HEK293 (cell line): ENCODE data around the gene MGST3.
A peak's percentile ranks its signal among the peaks of the same experiment; 100 is the strongest.

Source experiments
- CTCF ChIA-PET: fragments of 350-600 bp; formaldehyde crosslinking; extraction: SDS; loops from one replicate; lab custom pipeline; 2021; ENCODE audit warnings: antibody characterized with exemption; lab: Yijun Ruan, JAX
- POLR2A ChIA-PET: fragments of 300-600 bp; formaldehyde crosslinking; extraction: SDS; loops from one replicate; lab custom pipeline; 2020; ENCODE audit warnings: antibody characterized with exemption, inconsistent platforms; lab: Yijun Ruan, JAX
- H3K27ac ChIP-seq: fragments of 200-500 bp; sonication (Bioruptor generic); 2 replicates; pipeline ENCODE4 v1.5.1; 2014; ENCODE audit warnings: low read depth, low read length, control low read depth, inconsistent platforms; ENCODE audit errors: extremely low read depth
- H3K36me3 ChIP-seq, 2 experiments: fragments of 200-500 bp in 1 of 2; sonication (Bioruptor generic) in 1 of 2; 1 replicate in 1 of 2; 2 replicates in 1 of 2; pipeline ENCODE4 v1.5.1; 2014 to 2017; ENCODE audit warnings: inconsistent platforms in 2 of 2, low read length in 2 of 2; ENCODE audit not compliant: control insufficient read depth in 2 of 2, insufficient read depth in 1 of 2
- H3K4me1 ChIP-seq: fragments of 200-500 bp; sonication (Bioruptor generic); 2 replicates; pipeline ENCODE4 v1.5.1; 2014; ENCODE audit warnings: mild to moderate bottlenecking, low read length, inconsistent platforms; ENCODE audit not compliant: control insufficient read depth, insufficient read depth
- H3K4me3 ChIP-seq: 2 replicates; pipeline ENCODE4 v1.5.1; 2011; ENCODE audit warnings: low read depth, mild to moderate bottlenecking, control low read depth, low read length, moderate library complexity
- H3K9me3 ChIP-seq: fragments of 200-500 bp; sonication (Bioruptor generic); 2 replicates; pipeline ENCODE4 v1.5.1; 2014; ENCODE audit warnings: low read depth, low read length, inconsistent platforms; ENCODE audit not compliant: control insufficient read depth, insufficient read depth
- BCL11A ChIP-seq: fragments of 450-650 bp; formaldehyde crosslinking; IDR thresholded peaks from 2 replicates; pipeline ENCODE4 v1.5.1; 2016; ENCODE audit warnings: low read depth, missing biosample characterization, missing genetic modification characterization
- EGR2 ChIP-seq: fragments of 450-650 bp; formaldehyde crosslinking; IDR thresholded peaks from 2 replicates; pipeline ENCODE4 v1.5.1; 2016; ENCODE audit warnings: low read depth, missing biosample characterization, missing genetic modification characterization
- GFI1B ChIP-seq: fragments of 450-650 bp; formaldehyde crosslinking; IDR thresholded peaks from 2 replicates; pipeline ENCODE4 v1.5.1; 2016; ENCODE audit warnings: missing biosample characterization, missing genetic modification characterization
- GLIS1 ChIP-seq: fragments of 450-650 bp; formaldehyde crosslinking; IDR thresholded peaks from 2 replicates; pipeline ENCODE4 v1.5.1; 2016; ENCODE audit warnings: missing biosample characterization, missing genetic modification characterization
- GLIS2 ChIP-seq: fragments of 450-650 bp; formaldehyde crosslinking; IDR thresholded peaks from 2 replicates; pipeline ENCODE4 v1.5.1; 2016; ENCODE audit warnings: missing biosample characterization, missing genetic modification characterization
- IKZF3 ChIP-seq: fragments of 450-650 bp; IDR thresholded peaks from 2 replicates; pipeline ENCODE4 v1.5.0; 2018; ENCODE audit warnings: missing biosample characterization, mild to moderate bottlenecking, missing genetic modification characterization, moderate library complexity
- PRDM10 ChIP-seq: fragments of 450-650 bp; formaldehyde crosslinking; IDR thresholded peaks from 2 replicates; pipeline ENCODE4 v1.5.1; 2016; ENCODE audit warnings: missing biosample characterization, missing genetic modification characterization
- RBAK ChIP-seq: fragments of 450-650 bp; formaldehyde crosslinking; IDR thresholded peaks from 2 replicates; pipeline ENCODE4 v1.5.1; 2016; ENCODE audit warnings: missing biosample characterization, missing genetic modification characterization
- SALL2 ChIP-seq: fragments of 450-650 bp; formaldehyde crosslinking; IDR thresholded peaks from 2 replicates; pipeline ENCODE4 v1.5.0; 2017; ENCODE audit warnings: missing biosample characterization, mild to moderate bottlenecking, missing genetic modification characterization, borderline replicate concordance
- SP2 ChIP-seq: fragments of 450-650 bp; formaldehyde crosslinking; IDR thresholded peaks from 2 replicates; pipeline ENCODE4 v1.5.1; 2016; ENCODE audit warnings: missing biosample characterization, missing genetic modification characterization
- SP3 ChIP-seq: fragments of 450-650 bp; formaldehyde crosslinking; IDR thresholded peaks from 2 replicates; pipeline ENCODE4 v1.5.1; 2016; ENCODE audit warnings: missing biosample characterization, missing genetic modification characterization
- ZBTB10 ChIP-seq: fragments of 450-650 bp; formaldehyde crosslinking; IDR thresholded peaks from 2 replicates; pipeline ENCODE4 v1.5.1; 2016; ENCODE audit warnings: missing biosample characterization, missing genetic modification characterization
- ZBTB11 ChIP-seq: fragments of 450-650 bp; formaldehyde crosslinking; conservative IDR thresholded peaks from 2 replicates; pipeline ENCODE4 v1.5.1; 2016; ENCODE audit warnings: low read depth, missing biosample characterization, missing genetic modification characterization
- ZBTB8A ChIP-seq: fragments of 450-650 bp; formaldehyde crosslinking; IDR thresholded peaks from 2 replicates; pipeline ENCODE4 v1.5.1; 2016; ENCODE audit warnings: missing biosample characterization, missing genetic modification characterization
- ZFP69B ChIP-seq: fragments of 450-650 bp; formaldehyde crosslinking; IDR thresholded peaks from 2 replicates; pipeline ENCODE4 v1.5.1; 2016; ENCODE audit warnings: missing biosample characterization, missing genetic modification characterization
- ZNF341 ChIP-seq: fragments of 450-650 bp; formaldehyde crosslinking; IDR thresholded peaks from 2 replicates; pipeline ENCODE4; 2016; ENCODE audit warnings: low read depth, missing biosample characterization, missing genetic modification characterization
- ZNF354C ChIP-seq: fragments of 450-650 bp; formaldehyde crosslinking; IDR thresholded peaks from 2 replicates; pipeline ENCODE4 v1.5.1; 2016; ENCODE audit warnings: missing biosample characterization, missing genetic modification characterization, low read depth, borderline replicate concordance
- ZNF521 ChIP-seq: fragments of 450-650 bp; formaldehyde crosslinking; IDR thresholded peaks from 2 replicates; pipeline ENCODE4 v1.5.1; 2017; ENCODE audit warnings: missing biosample characterization, mild to moderate bottlenecking, missing genetic modification characterization
- ZNF530 ChIP-seq: fragments of 450-650 bp; formaldehyde crosslinking; IDR thresholded peaks from 2 replicates; pipeline ENCODE4 v1.5.1; 2016; ENCODE audit warnings: low read depth, missing biosample characterization, missing genetic modification characterization
- ZNF555 ChIP-seq: fragments of 450-650 bp; formaldehyde crosslinking; conservative IDR thresholded peaks from 2 replicates; pipeline ENCODE4 v1.5.1; 2017; ENCODE audit warnings: missing biosample characterization, mild to moderate bottlenecking, missing genetic modification characterization, inconsistent platforms
- ZNF701 ChIP-seq: fragments of 450-650 bp; formaldehyde crosslinking; IDR thresholded peaks from 2 replicates; pipeline ENCODE4 v1.5.1; 2016; ENCODE audit warnings: missing biosample characterization, missing genetic modification characterization
- ZNF768 ChIP-seq: fragments of 450-650 bp; formaldehyde crosslinking; IDR thresholded peaks from 2 replicates; pipeline ENCODE4 v1.5.1; 2018; ENCODE audit warnings: missing biosample characterization, mild to moderate bottlenecking, missing genetic modification characterization
- ZNF776 ChIP-seq: fragments of 450-650 bp; formaldehyde crosslinking; IDR thresholded peaks from 2 replicates; pipeline ENCODE4 v1.5.0; 2017; ENCODE audit warnings: missing biosample characterization, missing genetic modification characterization, borderline replicate concordance

The MGST3 gene

GRCh38 chr1:165697881-165698760 lies 67.1 kb downstream of the MGST3 start, which contains the start of gene ALDH9A1 (continued):
- TF ChIP-seq ZBTB11 (tag by site-specific recombination) (peak; percentile 92), SP2 (peak; percentile 77), EGR2 (no peak)

- peak overlapping the region; percentile 83 for H3K4me3 ChIP-seq
- H3K36me3 ChIP-seq: peaks cover 5 to 7% of the 10 kb centered on the region in 2 experiments; a peak in 2 of 3 replicates
- peak overlapping the region; percentile 56; the same call in 1 of the 2 replicates for H3K27ac ChIP-seq
- no peak for TF ChIP-seq ZNF555 (tag by site-specific recombination)
- peak; percentile 44; the same call in 1 of the 2 replicates for TF ChIP-seq IKZF3 (tag by site-specific recombination)
- TF ChIP-seq GLIS2 (tag by site-specific recombination): no peak; the same call in 1 of the 2 replicates
- TF ChIP-seq SP3 (tag by site-specific recombination): peak; percentile 45; the same call in 1 of the 2 replicates
- no peak for TF ChIP-seq GFI1B
- peak; percentile 71 for TF ChIP-seq GLIS1 (tag by site-specific recombination)
- no peak for TF ChIP-seq ZNF341 (tag by site-specific recombination)
- no peak for TF ChIP-seq SALL2
- 0 out of 2 replicates have a peak, but pooled peaks have one; percentile 16 for TF ChIP-seq PRDM10 (tag by site-specific recombination)
- CTCF ChIA-PET: interaction anchor here (1.4 kb wide), 1 partner anchor 18 kb away, joined by 5 read pairs; no protein-coding TSS in a partner anchor
- no peaks in the 10 kb centered on the region for H3K9me3 ChIP-seq
- H3K4me1 ChIP-seq: peaks cover 5% of the 10 kb centered on the region; the same call in 1 of the 2 replicates
- POLR2A ChIA-PET: interaction anchor here (1.0 to 1.6 kb wide), 5 partner anchors 11 to 1140 kb away, joined by 3 to 11 read pairs (median 3); no protein-coding TSS in a partner anchor
Measured at GRCh38 chr1:165698761-165699052, 67.7 kb downstream of the MGST3 start.

- peaks cover 5% of the 10 kb centered on the region; the same call in 1 of the 2 replicates for H3K4me1 ChIP-seq
- H3K27ac ChIP-seq: no peak overlapping the region
- CTCF ChIA-PET: no interaction called here
- no peaks in the 10 kb centered on the region for H3K9me3 ChIP-seq
- H3K4me3 ChIP-seq: no peak overlapping the region
- POLR2A ChIA-PET: no interaction called here
- peaks cover 0 to under 1% of the 10 kb centered on the region in 2 experiments; a peak in 2 of 3 replicates for H3K36me3 ChIP-seq
- TF ChIP-seq ZNF341 (tag by site-specific recombination): no peak
- no peak for TF ChIP-seq ZNF768
- no peak for TF ChIP-seq ZNF354C
- no peak for TF ChIP-seq ZBTB10 (tag by site-specific recombination)
- no peak for TF ChIP-seq BCL11A (tag by site-specific recombination)
- TF ChIP-seq ZNF701: no peak
- TF ChIP-seq ZFP69B (tag by site-specific recombination): no peak
- TF ChIP-seq ZNF776 (tag by site-specific recombination): no peak
- TF ChIP-seq ZBTB8A: no peak
- TF ChIP-seq ZNF530: no peak
- no peak for TF ChIP-seq RBAK (tag by site-specific recombination)
- TF ChIP-seq ZNF521: no peak
Measured at GRCh38 chr1:165699577-165699976, 68.5 kb downstream of the MGST3 start.
